GM12878 (cell line): ENCODE measurements around the gene LEMD1. TPM values are rescaled to one million over a fixed set of nuclear protein-coding genes. Genes with fewer than 3 reads are reported as not detected.
A peak's percentile ranks its signal among the peaks of the same experiment; 100 is the strongest.

Source experiments
- ATAC-seq: fragments of 200-7000 bp; cut with Tn5 transposase; 3 replicates; pipeline ENCODE4 v1.9.1; 2020; ENCODE audit warnings: mild to moderate bottlenecking, moderate library complexity
- BruUV-seq: library from RNA; stranded (reverse); fragments of 400-500 nt; replicated peaks from 2 replicates; lab custom pipeline; 2021; lab: Mats Ljungman, UMichigan
- CTCF ChIA-PET: fragments of 300-600 bp; sonication (Branson Sonifier 250); formaldehyde crosslinking; extraction: SDS; loops from one replicate; lab custom pipeline; 2021; ENCODE audit warnings: inconsistent platforms; lab: Yijun Ruan, JAX
- POLR2A ChIA-PET: fragments of 350-600 bp; formaldehyde crosslinking; extraction: SDS; loops from one replicate; lab custom pipeline; 2021; ENCODE audit warnings: inconsistent platforms; lab: Charles Lee
- RAD21 ChIA-PET: fragments of 300-600 bp; sonication (Branson Sonifier 250); formaldehyde crosslinking; loops from one replicate; lab custom pipeline; 2023; ENCODE audit warnings: antibody characterized with exemption; ENCODE audit not compliant: unreplicated experiment; lab: Charles Lee
- SMC1A ChIA-PET: fragments of 300-600 bp; sonication (Branson Sonifier 250); formaldehyde crosslinking; loops from one replicate; lab custom pipeline; 2023; ENCODE audit not compliant: unreplicated experiment, uncharacterized antibody; lab: Charles Lee
- DNase-seq: peaks from one replicate; pipeline ENCODE4 v3.0.0-alpha.2; 2011; ENCODE audit warnings: low read depth, low spot score
- FAIRE-seq: peaks from 3 replicates; lab custom pipeline; 2011; peaks lifted over from hg19 to GRCh38; lab: Jason Lieb, UNC
- H2AFZ ChIP-seq: 2 replicates; pipeline ENCODE4 v1.6.0; 2011; ENCODE audit warnings: low read depth, low read length, control low read depth; ENCODE audit not compliant: control insufficient read depth
- H3K27ac ChIP-seq: 2 replicates; pipeline ENCODE4 v1.5.1; 2011; ENCODE audit warnings: control low read depth; ENCODE audit not compliant: control insufficient read depth, insufficient read depth
- H3K27me3 ChIP-seq, 2 experiments: replicated peaks in 1 of 2; 2 replicates each; pipeline versions ENCODE4 v1.6.0 to v1.6.1; 2011; ENCODE audit warnings: low read length in 1 of 2; ENCODE audit not compliant: control insufficient read depth in 2 of 2, insufficient read depth in 2 of 2
- H3K36me3 ChIP-seq, 2 experiments: 2 replicates each; pipeline ENCODE4 v1.5.1; 2011; ENCODE audit warnings: low read length in 1 of 2; ENCODE audit not compliant: control insufficient read depth in 2 of 2, insufficient read depth in 2 of 2
- H3K4me1 ChIP-seq: 2 replicates; pipeline ENCODE4 v1.6.1; 2011; ENCODE audit warnings: mild to moderate bottlenecking, low read length, moderate library complexity, mixed read lengths; ENCODE audit not compliant: control insufficient read depth, insufficient read depth
- H3K4me2 ChIP-seq: 2 replicates; pipeline ENCODE4 v1.6.0; 2011; ENCODE audit warnings: control low read depth; ENCODE audit not compliant: control insufficient read depth, insufficient read depth
- H3K4me3 ChIP-seq: fragments of 200-600 bp; sonication (generic); 2 replicates; pipeline ENCODE4 v1.5.1; 2016
- H3K79me2 ChIP-seq: 2 replicates; pipeline ENCODE4 v1.6.0; 2011; ENCODE audit warnings: low read length; ENCODE audit not compliant: control insufficient read depth, insufficient read depth
- H3K9ac ChIP-seq: 2 replicates; pipeline ENCODE4 v1.8.0; 2011; ENCODE audit warnings: low read length, control low read depth, mixed read lengths; ENCODE audit not compliant: control insufficient read depth, insufficient read depth
- H3K9me3 ChIP-seq: replicated peaks from 3 replicates; pipeline ENCODE4 v1.5.1; 2011; ENCODE audit warnings: mild to moderate bottlenecking, low read length; ENCODE audit not compliant: control insufficient read depth, insufficient read depth
- H4K20me1 ChIP-seq: 2 replicates; pipeline ENCODE4 v1.6.0; 2011; ENCODE audit not compliant: control insufficient read depth, insufficient read depth
- BCL11A ChIP-seq: IDR thresholded peaks from 2 replicates; pipeline ENCODE4 v1.6.1; 2011; ENCODE audit warnings: low read depth, low read length
- CHD2 ChIP-seq: IDR thresholded peaks from 2 replicates; pipeline ENCODE4 v1.6.1; 2011; ENCODE audit warnings: low read depth, low read length, improper control_type of control experiment, borderline replicate concordance
- CTCF ChIP-seq, 3 experiments: IDR thresholded peaks in 2 of 3; conservative IDR thresholded peaks in 1 of 3; 2 replicates each; pipeline ENCODE4 v1.5.1; 2011; ENCODE audit warnings: low read depth in 3 of 3, low read length in 3 of 3, mild to moderate bottlenecking in 3 of 3, control low read depth in 2 of 3, moderate library complexity in 2 of 3, inconsistent platforms in 1 of 3, mixed read lengths in 1 of 3; ENCODE audit not compliant: control insufficient read depth in 2 of 3, insufficient read depth in 1 of 3; ENCODE audit errors: extremely low read depth in 1 of 3
- IKZF2 ChIP-seq, 2 experiments: fragments of 450-650 bp; IDR thresholded peaks; 2 replicates each; pipeline ENCODE4 v1.6.1; 2017; ENCODE audit warnings: mild to moderate bottlenecking in 2 of 2, moderate library complexity in 2 of 2
- PKNOX1 ChIP-seq: fragments of 450-650 bp; IDR thresholded peaks from 2 replicates; pipeline ENCODE4 v1.6.1; 2016; ENCODE audit warnings: mild to moderate bottlenecking
- RAD21 ChIP-seq: IDR thresholded peaks from 2 replicates; pipeline ENCODE4 v1.6.1; 2011; ENCODE audit warnings: mild to moderate bottlenecking, low read depth, low read length, moderate library complexity; ENCODE audit not compliant: insufficient read depth
- RB1 ChIP-seq: fragments of 450-650 bp; formaldehyde crosslinking; IDR thresholded peaks from 2 replicates; pipeline ENCODE4 v1.6.1; 2017; ENCODE audit warnings: mild to moderate bottlenecking, borderline replicate concordance
- RBBP5 ChIP-seq: fragments of 200-600 bp; sonication (generic); conservative IDR thresholded peaks from 2 replicates; pipeline ENCODE4 v1.6.1; 2016
- SMC3 ChIP-seq: IDR thresholded peaks from 2 replicates; pipeline ENCODE4 v1.6.1; 2011; ENCODE audit warnings: low read length, improper control_type of control experiment, borderline replicate concordance
- SUZ12 ChIP-seq: fragments of 200-600 bp; sonication (generic); IDR thresholded peaks from one replicate; pipeline ENCODE4 v1.6.1; 2018; ENCODE audit warnings: antibody characterized with exemption, mild to moderate bottlenecking; ENCODE audit not compliant: unreplicated experiment
- YY1 ChIP-seq: IDR thresholded peaks from 2 replicates; pipeline ENCODE4 v1.6.1; 2011; ENCODE audit warnings: low read depth, mild to moderate bottlenecking, low read length
- WGBS: methylation state at CpG from one replicate; pipeline ENCODE4 v1.1.6; 2016; ENCODE audit warnings: low lambda C conversion rate; ENCODE audit not compliant: insufficient replicate concordance, insufficient coverage; ENCODE audit errors: missing lambda C conversion rate; 5-methylcytosine and 5-hydroxymethylcytosine counted together
- in situ Hi-C: fragments of 300-500 bp; cut with MboI; formaldehyde crosslinking; loops from 9 replicates; pipeline ENCODE4 v1.14.3; 2018; ENCODE audit warnings: mixed read lengths
- intact Hi-C: fragments of 100-400 bp; cut with micrococcal nuclease; formaldehyde crosslinking; loops from one replicate; pipeline ENCODE4 v1.14.2; 2022; ENCODE audit not compliant: unreplicated experiment
- polyA plus RNA-seq, 11 experiments: library from polyadenylated mRNA; depleted of rRNA in 4 of 11; unstranded in 6 of 11; stranded (reverse) in 5 of 11; fragments of >200 nt; fragmentation: Nextera tagmentation in 4 of 11; fragmentation: Illumina TruSeq in 1 of 11; extraction: Ambion mirVana in 4 of 11; extraction: Trizol in 1 of 11; gene quantifications; 1 replicate in 1 of 11; 2 replicates in 10 of 11; pipeline versions ENCODE4 v1.2.1 to v1.2.3, GENCODE V29; 2011 to 2016; ENCODE audit warnings: inconsistent platforms in 2 of 11, missing spikeins in 2 of 11, low read depth in 1 of 11
- total RNA-seq, 4 experiments: library from RNA; depleted of rRNA in 3 of 4; stranded (reverse); fragments of >200 nt in 3 of 4; fragmentation: Illumina TruSeq in 1 of 4; extraction: Trizol in 1 of 4; gene quantifications; 2 replicates each; pipeline versions ENCODE4 v1.2.1 to v1.2.3, GENCODE V29; 2013 to 2021

LEMD1 gene
- total and polyA plus RNA-seq, 10 of the 15 experiments (the other 5 are each of a cell fraction or from before 2014, with no cell fraction given) = 0.19 to 1.2 (median 0.26) TPM; not detected in 7

GRCh38 chr1:205355075-205355453 is 66.8 kb downstream of the LEMD1 start:
- H3K79me2 ChIP-seq = no peaks in the 10 kb centered on the region
- no TSS peak for BruUV-seq
- no peak for TF ChIP-seq SUZ12
- no peak for TF ChIP-seq CHD2
- RAD21 ChIA-PET = interaction anchor here (1.1 to 2.4 kb wide), 9 partner anchors 16 to 303 kb away, joined by 3 to 29 read pairs (median 9); no protein-coding TSS in a partner anchor
- POLR2A ChIA-PET = no interaction called here
- no peak overlapping the region for H3K27ac ChIP-seq
- CTCF ChIA-PET = interaction anchor here (1.1 to 5.8 kb wide), 19 partner anchors 8 to 237 kb away, joined by 4 to 167 read pairs (median 11); no protein-coding TSS in a partner anchor
- H3K4me2 ChIP-seq = no peak overlapping the region
- H3K9ac ChIP-seq = no peak overlapping the region
- ATAC-seq (no peak), FAIRE-seq (no peak), DNase-seq (no peak)
- no peak overlapping the region for H2AFZ ChIP-seq
- H3K4me1 ChIP-seq = no peaks in the 10 kb centered on the region
- SMC1A ChIA-PET = interaction anchor here (1.2 to 5.6 kb wide), 10 partner anchors 19 to 169 kb away, joined by 4 to 107 read pairs (median 13); no protein-coding TSS in a partner anchor
- in situ Hi-C loops = no loop called here
- H3K4me3 ChIP-seq = no peak overlapping the region
- intact Hi-C loops = no loop called here
- H4K20me1 ChIP-seq = no peaks in the 10 kb centered on the region; the same call in 1 of the 2 replicates
- H3K27me3 ChIP-seq = peaks cover 0 to 4% of the 10 kb centered on the region in 2 experiments; a peak in 2 of 4 replicates
- H3K9me3 ChIP-seq = no peaks in the 10 kb centered on the region
- 56% methylated on average over 3 of the region's 3 CpGs for WGBS
- no peaks in the 10 kb centered on the region for H3K36me3 ChIP-seq

- BruUV-seq = no TSS peak
- CTCF ChIA-PET = interaction anchor here (0.6 to 5.8 kb wide), 77 partner anchors 9 to 744 kb away, joined by 3 to 167 read pairs (median 5); no protein-coding TSS in a partner anchor
- Histone ChIP-seq H3K27ac (no peak overlapping the region), H3K79me2 (no peaks in the 10 kb centered on the region), H2AFZ (no peak overlapping the region), H3K36me3 (no peaks in the 10 kb centered on the region), H4K20me1 (no peaks in the 10 kb centered on the region), H3K4me2 (no peak overlapping the region), H3K4me3 (no peak overlapping the region), H3K9me3 (no peaks in the 10 kb centered on the region), H3K27me3 (peaks cover 0 to 4% of the 10 kb centered on the region in 2 experiments; a peak in 3 of 4 replicates), H3K4me1 (no peaks in the 10 kb centered on the region), H3K9ac (no peak overlapping the region)
- in situ Hi-C loops (no loop called here), intact Hi-C loops (loop anchor here (1.0 kb wide), 2 partner anchors 131 to 170 kb away; no protein-coding TSS in a partner anchor)
- POLR2A ChIA-PET = no interaction called here
- ATAC-seq = peak; percentile 91
- peak; percentile 81 for FAIRE-seq
- TF ChIP-seq CTCF (IDR thresholded peaks at IDR 0.05 in 2 of 3, conservative IDR thresholded peaks at IDR 0.05 in 1 of 3; ENCODE audit: control insufficient read depth in 2 of 3, extremely low read depth in 1 of 3, insufficient read depth in 1 of 3, low read depth in 3 of 3, low read length in 3 of 3) (peak; percentile 74 to 83 (median 83)), IKZF2 (IDR thresholded peaks at IDR 0.05) (no peak), RAD21 (peak; percentile 69), SMC3 (peak; percentile 79), BCL11A (no peak), RBBP5 (no peak), PKNOX1 (peak; percentile 71), RB1 (no peak), YY1 (0 out of 2 replicates have a peak, but pooled peaks have one; percentile 38)
- 27% methylated on average over 5 of the region's 5 CpGs for WGBS
- RAD21 ChIA-PET = interaction anchor here (0.6 to 2.5 kb wide), 30 partner anchors 9 to 304 kb away, joined by 3 to 65 read pairs (median 4); no protein-coding TSS in a partner anchor
- SMC1A ChIA-PET = interaction anchor here (0.6 to 5.6 kb wide), 32 partner anchors 12 to 304 kb away, joined by 3 to 107 read pairs (median 4); no protein-coding TSS in a partner anchor
- DNase-seq = peak; percentile 9
These were observed 67.4 kb downstream of the LEMD1 start for GRCh38 chr1:205354259-205355074.
